ENCODE data around the gene CCDC6. TPM values are rescaled to one million over a fixed set of nuclear protein-coding genes. Genes with fewer than 3 reads are reported as not detected.

CCDC6 gene
- total RNA-seq, 1 donor from 2014 or later: 23.4 TPM

DNA sequence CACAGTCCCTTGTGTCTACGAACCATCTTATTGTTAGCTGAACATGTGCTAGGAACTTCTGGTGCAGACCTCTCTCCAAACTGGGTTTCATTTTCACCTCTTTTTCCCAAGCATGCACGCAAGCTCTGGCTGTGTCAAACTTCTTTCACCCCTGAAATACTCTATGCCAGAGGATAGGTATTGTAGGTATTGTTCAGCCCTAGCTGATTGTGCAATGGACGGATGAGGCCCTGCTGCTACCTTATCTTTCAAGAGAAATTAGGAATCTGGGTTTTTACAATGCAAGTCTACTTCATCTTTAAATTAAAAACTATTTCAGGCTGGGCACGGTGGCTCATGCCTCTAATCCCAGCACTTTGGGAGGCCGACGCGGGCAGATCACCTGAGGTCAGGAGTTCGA is 124.8 kb downstream of the CCDC6 start:
- TF ChIP-seq CTCF (conservative IDR thresholded peaks at IDR 0.05; ENCODE audit: low read depth, low read length): no peak
- H3K4me3 ChIP-seq (ENCODE audit: low read depth, low read length): no peak overlapping the region
- no peak for DNase-seq (ENCODE audit: low read depth)

DNA sequence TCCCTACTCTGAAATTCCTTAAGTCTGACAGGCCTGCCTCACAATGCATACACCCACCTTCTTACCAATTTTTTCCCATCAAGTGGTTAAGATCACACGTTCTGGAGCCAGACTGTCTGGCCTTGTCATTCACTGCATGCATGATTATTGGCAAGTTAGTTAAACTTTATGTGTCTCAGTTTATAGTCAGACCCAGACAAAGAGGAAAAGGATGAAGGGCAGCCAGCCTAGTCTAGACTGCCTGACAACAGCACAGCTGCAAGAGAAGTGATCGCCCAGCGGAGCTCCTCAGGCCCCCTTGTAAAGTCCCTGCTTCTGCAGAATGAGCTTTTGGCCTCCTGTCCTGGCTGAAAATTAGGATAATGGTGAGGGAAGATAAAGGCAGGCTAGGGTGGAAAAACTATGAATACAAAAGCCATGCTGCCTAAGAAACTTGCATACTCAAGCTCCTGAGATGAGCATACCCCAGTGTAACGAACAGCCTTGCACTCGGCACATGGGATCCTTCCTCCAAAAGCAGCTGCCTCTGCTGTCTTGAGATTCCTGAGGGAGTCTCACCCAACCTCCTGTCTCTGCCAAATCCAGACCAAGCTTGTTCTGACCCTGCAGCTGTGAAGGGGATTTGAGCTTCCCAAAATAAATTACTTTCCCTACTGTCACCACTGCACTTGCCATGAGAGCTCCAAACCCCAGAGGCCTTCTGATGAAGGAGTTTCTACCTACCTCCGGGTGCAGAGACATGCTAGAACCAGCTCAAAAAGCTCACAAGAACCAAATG is 126.4 kb downstream of the CCDC6 start:
- no peak for DNase-seq (ENCODE audit: low read depth)
- TF ChIP-seq CTCF (conservative IDR thresholded peaks at IDR 0.05; ENCODE audit: low read depth, low read length): no peak
- no peak overlapping the region for H3K4me3 ChIP-seq (ENCODE audit: low read depth, low read length)

DNA sequence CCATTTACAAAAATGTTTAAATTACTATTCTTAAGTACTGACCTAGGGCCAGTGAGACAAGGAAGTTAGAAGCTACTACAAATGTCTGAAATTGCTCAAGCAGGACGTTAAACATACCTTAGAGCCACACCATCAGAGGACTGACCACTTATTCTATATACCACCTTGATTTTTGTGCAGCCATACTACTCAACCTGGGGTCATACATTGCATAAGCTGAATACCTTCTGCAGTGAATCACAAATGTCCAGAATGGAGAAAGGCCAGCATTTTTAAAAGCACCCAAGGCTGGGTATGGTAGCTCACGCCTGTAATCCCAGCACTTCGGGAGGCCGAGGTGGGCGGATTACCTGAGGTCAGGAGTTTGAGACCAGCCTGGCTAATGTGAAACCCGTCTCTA is 131.9 kb downstream of the CCDC6 start:
- no peak for TF ChIP-seq CTCF (conservative IDR thresholded peaks at IDR 0.05; ENCODE audit: low read depth, low read length)
- DNase-seq (ENCODE audit: low read depth): no peak

DNA sequence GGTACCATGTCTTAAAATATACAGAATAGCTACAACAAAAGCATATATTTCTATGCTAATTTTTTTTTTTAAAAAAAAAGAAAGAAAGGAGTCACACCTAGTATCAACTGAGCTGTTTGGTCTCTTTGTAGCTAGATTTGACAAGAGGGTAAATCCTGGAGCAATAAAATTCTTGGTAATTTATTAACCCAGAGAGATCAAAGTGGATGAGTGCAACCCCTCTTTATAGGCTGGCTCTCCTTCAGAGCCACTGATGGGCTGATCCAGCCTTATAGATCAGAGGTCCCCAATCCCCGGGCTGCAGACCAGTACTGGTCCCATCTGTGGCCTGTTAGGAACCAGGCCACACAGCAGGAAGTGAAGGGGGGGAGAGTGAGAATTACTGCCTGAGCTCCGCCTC is 133.3 kb downstream of the CCDC6 start:
- no peak for TF ChIP-seq CTCF (conservative IDR thresholded peaks at IDR 0.05; ENCODE audit: low read depth, low read length)
- DNase-seq (ENCODE audit: low read depth): no peak
- H3K4me3 ChIP-seq (ENCODE audit: low read depth, low read length): no peak overlapping the region

More for the DNA sequence above, 131.9 kb downstream of the CCDC6 start:
- H3K4me3 ChIP-seq (ENCODE audit: low read depth, low read length): no peak overlapping the region

DNA sequence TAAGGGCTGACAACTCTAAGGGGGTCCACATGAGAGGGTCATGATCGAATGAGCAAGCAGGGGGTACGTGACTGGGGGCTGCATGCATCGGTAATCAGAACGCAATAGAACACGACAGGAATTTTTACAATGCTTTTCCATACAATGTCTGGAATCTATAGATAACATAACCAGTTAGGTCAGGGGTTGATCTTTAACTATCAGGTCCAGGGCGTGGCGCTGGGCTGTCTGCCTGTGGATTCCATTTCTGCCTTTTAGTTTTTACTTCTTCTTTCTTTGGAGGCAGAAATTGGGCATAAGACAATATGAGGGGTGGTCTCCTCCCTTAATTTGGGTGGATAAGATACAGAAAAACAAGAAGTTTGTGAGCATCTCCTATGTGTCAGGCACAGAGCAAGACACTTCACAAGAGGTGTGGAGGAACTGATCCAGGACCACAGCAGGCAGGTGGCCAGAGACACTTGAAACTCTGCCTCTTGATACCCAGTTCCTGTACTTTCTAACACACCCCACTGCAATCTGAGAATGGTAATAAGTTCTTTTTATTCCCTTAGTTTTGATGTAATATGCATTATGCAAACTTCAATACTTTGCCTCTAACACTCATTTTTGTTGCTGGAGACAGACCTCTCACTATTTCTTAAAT is 135.1 kb downstream of the CCDC6 start:
- H3K4me3 ChIP-seq (ENCODE audit: low read depth, low read length): no peak overlapping the region
- DNase-seq (ENCODE audit: low read depth): no peak
- no peak for TF ChIP-seq CTCF (conservative IDR thresholded peaks at IDR 0.05; ENCODE audit: low read depth, low read length)

DNA sequence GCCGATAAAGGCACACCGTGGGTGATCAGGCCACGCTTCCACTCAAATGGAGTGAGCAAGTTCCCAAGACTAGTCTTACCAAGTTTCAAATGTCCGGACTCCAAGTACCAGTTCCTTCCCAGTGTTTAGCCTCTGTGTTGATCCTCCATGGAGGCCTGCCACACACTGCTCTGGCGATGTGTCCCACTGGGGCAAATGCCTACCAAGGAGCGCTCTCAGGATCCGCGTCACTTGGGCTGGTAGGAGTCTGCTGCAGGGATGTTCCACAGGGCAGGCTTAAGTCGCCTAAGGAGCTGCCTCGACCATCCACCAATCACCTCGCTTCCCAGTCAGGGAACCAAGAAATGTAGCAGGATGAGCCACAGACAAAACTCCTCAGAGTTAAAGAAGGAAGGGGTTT is 135.7 kb downstream of the CCDC6 start:
- no peak for TF ChIP-seq CTCF (conservative IDR thresholded peaks at IDR 0.05; ENCODE audit: low read depth, low read length)
- no peak overlapping the region for H3K4me3 ChIP-seq (ENCODE audit: low read depth, low read length)
- DNase-seq (ENCODE audit: low read depth): no peak

Data from epithelial cell of proximal tubule (primary cell).